HepG2 (cell line): ENCODE measurements around the gene ODAM. TPM values are rescaled to one million over a fixed set of nuclear protein-coding genes. Genes with fewer than 3 reads are reported as not detected.

Experiments used
- ATF6 ChIP-seq: sonication (generic); formaldehyde crosslinking; conservative IDR thresholded peaks from 2 replicates; pipeline ENCODE4 v1.4.0; 2020; ENCODE audit warnings: missing genetic modification reagents
- ATF7-NPFF ChIP-seq: sonication (generic); formaldehyde crosslinking; IDR thresholded peaks from 2 replicates; pipeline ENCODE4 v1.8.1; 2023; ENCODE audit warnings: mild to moderate bottlenecking, low read depth, missing genetic modification reagents, moderate library complexity
- HHEX ChIP-seq: IDR thresholded peaks from 2 replicates; pipeline ENCODE4 v1.6.1; 2016; ENCODE audit warnings: control low read depth
- KDM1A ChIP-seq: IDR thresholded peaks from 2 replicates; pipeline ENCODE4 v1.6.1; 2016; ENCODE audit warnings: missing compliant biosample characterization
- SRY ChIP-seq: sonication (generic); formaldehyde crosslinking; IDR thresholded peaks from 2 replicates; pipeline ENCODE4 v1.8.0; 2022; ENCODE audit warnings: mild to moderate bottlenecking, missing genetic modification reagents
- ZFY ChIP-seq: sonication (generic); formaldehyde crosslinking; IDR thresholded peaks from 2 replicates; pipeline ENCODE4 v1.4.0; 2020; ENCODE audit warnings: missing genetic modification reagents
- ZNF124 ChIP-seq: sonication (generic); formaldehyde crosslinking; IDR thresholded peaks from 2 replicates; pipeline ENCODE4 v1.4.0; 2020; ENCODE audit warnings: missing genetic modification reagents
- ZNF205 ChIP-seq: IDR thresholded peaks from 2 replicates; pipeline ENCODE4 v1.6.1; 2018; ENCODE audit warnings: missing biosample characterization, missing genetic modification reagents
- ZNF350 ChIP-seq: sonication (generic); formaldehyde crosslinking; IDR thresholded peaks from 2 replicates; pipeline ENCODE4 v1.4.0; 2020; ENCODE audit warnings: mild to moderate bottlenecking, low read depth, missing genetic modification reagents, borderline replicate concordance
- ZNF501 ChIP-seq: sonication (generic); formaldehyde crosslinking; IDR thresholded peaks from 2 replicates; pipeline ENCODE4 v1.5.1; 2020; ENCODE audit warnings: mild to moderate bottlenecking, moderate library complexity, missing genetic modification reagents
- ZNF839 ChIP-seq: sonication (generic); formaldehyde crosslinking; IDR thresholded peaks from 2 replicates; pipeline ENCODE4 v1.4.0; 2020; ENCODE audit warnings: missing genetic modification reagents, mild to moderate bottlenecking, borderline replicate concordance
- ZNF891 ChIP-seq: sonication (generic); formaldehyde crosslinking; IDR thresholded peaks from 2 replicates; pipeline ENCODE4 v1.5.0; 2020; ENCODE audit warnings: mild to moderate bottlenecking, missing genetic modification reagents
- polyA plus RNA-seq, 8 experiments: library from polyadenylated mRNA; depleted of rRNA in 3 of 8; stranded (reverse) in 7 of 8; unstranded in 1 of 8; fragments of >200 nt; fragmentation: Illumina TruSeq in 4 of 8; extraction: Trizol in 4 of 8; gene quantifications; 2 replicates each; pipeline versions ENCODE4 v1.2.1 to v1.2.3, GENCODE V29; 2011 to 2016; ENCODE audit warnings: low read depth in 4 of 8, missing spikeins in 1 of 8, mixed read lengths in 1 of 8; ENCODE audit not compliant: insufficient read depth in 1 of 8
- total RNA-seq, 5 experiments: library from RNA; depleted of rRNA; stranded (reverse); fragments of >200 nt; fragmentation: Illumina TruSeq; extraction: Trizol; gene quantifications; 2 replicates each; pipeline ENCODE4 v1.2.3, GENCODE V29; 2016; ENCODE audit warnings: low read depth in 1 of 5
- TF ChIP-seq, protein P1 (sequence below): IDR thresholded peaks from 2 replicates; pipeline ENCODE4 v1.6.1; 2012; ENCODE audit warnings: low read length, improper control_type of control experiment
- TF ChIP-seq, protein P2 (sequence below): sonication (generic); formaldehyde crosslinking; IDR thresholded peaks from 2 replicates; pipeline ENCODE4 v1.8.0; 2022; ENCODE audit warnings: mild to moderate bottlenecking, missing genetic modification reagents, borderline replicate concordance
- TF ChIP-seq, protein P3 (sequence below): sonication (generic); formaldehyde crosslinking; IDR thresholded peaks from 2 replicates; pipeline ENCODE4 v1.8.0; 2023; ENCODE audit warnings: mild to moderate bottlenecking, missing genetic modification reagents
- TF ChIP-seq, protein P4 (sequence below): sonication (generic); formaldehyde crosslinking; IDR thresholded peaks from 2 replicates; pipeline ENCODE4 v1.5.1; 2020; ENCODE audit warnings: mild to moderate bottlenecking, missing genetic modification reagents, moderate library complexity
- TF ChIP-seq, protein P5 (sequence below): sonication (generic); formaldehyde crosslinking; conservative IDR thresholded peaks from 2 replicates; pipeline ENCODE4 v1.4.0; 2020; ENCODE audit warnings: missing genetic modification reagents

The ODAM gene
- total and polyA plus RNA-seq, 2 of the 13 experiments (the other 11 are each of a cell fraction or from before 2014, with no cell fraction given): 94.6 to 115 TPM

DNA sequence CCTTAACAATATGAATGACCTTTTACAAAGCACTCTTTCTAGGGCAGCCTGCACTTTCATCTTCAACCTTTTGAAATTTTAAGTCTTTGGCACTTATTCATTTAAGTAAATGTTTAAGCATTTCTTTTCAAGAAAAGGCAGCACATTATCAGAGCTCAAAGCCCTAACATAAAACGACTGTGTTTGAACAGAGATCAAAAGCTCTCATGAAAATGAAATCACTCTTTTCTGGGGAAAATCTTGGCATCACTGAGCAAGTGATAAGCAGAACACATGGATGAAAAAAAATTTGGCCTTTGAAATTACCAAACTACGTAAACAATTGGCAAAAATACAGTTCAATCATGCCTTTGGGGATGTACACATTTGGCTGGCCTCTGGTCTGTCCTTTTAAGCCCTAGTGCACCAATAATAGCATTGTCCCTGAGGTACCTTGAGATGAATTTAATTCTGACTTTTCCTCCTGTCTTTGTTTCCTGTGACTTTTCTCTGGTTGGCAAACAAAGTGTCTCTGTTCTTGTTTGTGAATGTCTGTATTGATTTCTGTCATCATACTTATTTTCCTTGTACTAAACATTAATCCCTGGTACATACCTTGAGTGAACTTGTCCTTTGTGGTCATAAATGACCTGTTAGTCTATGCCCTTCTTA lies 12.9 kb upstream of the ODAM start (continued):
- TF ChIP-seq, protein P1, sequence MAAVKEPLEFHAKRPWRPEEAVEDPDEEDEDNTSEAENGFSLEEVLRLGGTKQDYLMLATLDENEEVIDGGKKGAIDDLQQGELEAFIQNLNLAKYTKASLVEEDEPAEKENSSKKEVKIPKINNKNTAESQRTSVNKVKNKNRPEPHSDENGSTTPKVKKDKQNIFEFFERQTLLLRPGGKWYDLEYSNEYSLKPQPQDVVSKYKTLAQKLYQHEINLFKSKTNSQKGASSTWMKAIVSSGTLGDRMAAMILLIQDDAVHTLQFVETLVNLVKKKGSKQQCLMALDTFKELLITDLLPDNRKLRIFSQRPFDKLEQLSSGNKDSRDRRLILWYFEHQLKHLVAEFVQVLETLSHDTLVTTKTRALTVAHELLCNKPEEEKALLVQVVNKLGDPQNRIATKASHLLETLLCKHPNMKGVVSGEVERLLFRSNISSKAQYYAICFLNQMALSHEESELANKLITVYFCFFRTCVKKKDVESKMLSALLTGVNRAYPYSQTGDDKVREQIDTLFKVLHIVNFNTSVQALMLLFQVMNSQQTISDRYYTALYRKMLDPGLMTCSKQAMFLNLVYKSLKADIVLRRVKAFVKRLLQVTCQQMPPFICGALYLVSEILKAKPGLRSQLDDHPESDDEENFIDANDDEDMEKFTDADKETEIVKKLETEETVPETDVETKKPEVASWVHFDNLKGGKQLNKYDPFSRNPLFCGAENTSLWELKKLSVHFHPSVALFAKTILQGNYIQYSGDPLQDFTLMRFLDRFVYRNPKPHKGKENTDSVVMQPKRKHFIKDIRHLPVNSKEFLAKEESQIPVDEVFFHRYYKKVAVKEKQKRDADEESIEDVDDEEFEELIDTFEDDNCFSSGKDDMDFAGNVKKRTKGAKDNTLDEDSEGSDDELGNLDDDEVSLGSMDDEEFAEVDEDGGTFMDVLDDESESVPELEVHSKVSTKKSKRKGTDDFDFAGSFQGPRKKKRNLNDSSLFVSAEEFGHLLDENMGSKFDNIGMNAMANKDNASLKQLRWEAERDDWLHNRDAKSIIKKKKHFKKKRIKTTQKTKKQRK: no peak
- TF ChIP-seq, protein P2, sequence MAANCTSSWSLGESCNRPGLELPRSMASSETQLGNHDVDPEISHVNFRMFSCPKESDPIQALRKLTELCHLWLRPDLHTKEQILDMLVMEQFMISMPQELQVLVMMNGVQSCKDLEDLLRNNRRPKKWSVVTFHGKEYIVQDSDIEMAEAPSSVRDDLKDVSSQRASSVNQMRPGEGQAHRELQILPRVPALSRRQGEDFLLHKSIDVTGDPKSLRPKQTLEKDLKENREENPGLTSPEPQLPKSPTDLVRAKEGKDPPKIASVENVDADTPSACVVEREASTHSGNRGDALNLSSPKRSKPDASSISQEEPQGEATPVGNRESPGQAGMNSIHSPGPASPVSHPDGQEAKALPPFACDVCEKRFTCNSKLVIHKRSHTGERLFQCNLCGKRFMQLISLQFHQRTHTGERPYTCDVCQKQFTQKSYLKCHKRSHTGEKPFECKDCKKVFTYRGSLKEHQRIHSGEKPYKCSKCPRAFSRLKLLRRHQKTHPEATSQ (CRISPR knock-in tag): no peak; the same call in 1 of the 2 replicates
- peak; percentile 36; the same call in 1 of the 2 replicates for TF ChIP-seq HHEX (CRISPR knock-in tag)
- TF ChIP-seq, protein P3, sequence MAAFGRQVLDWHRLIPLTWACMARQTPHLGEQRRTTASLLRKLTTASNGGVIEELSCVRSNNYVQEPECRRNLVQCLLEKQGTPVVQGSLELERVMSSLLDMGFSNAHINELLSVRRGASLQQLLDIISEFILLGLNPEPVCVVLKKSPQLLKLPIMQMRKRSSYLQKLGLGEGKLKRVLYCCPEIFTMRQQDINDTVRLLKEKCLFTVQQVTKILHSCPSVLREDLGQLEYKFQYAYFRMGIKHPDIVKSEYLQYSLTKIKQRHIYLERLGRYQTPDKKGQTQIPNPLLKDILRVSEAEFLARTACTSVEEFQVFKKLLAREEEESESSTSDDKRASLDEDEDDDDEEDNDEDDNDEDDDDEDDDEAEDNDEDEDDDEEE (CRISPR knock-in tag): no peak
- TF ChIP-seq, protein P4, sequence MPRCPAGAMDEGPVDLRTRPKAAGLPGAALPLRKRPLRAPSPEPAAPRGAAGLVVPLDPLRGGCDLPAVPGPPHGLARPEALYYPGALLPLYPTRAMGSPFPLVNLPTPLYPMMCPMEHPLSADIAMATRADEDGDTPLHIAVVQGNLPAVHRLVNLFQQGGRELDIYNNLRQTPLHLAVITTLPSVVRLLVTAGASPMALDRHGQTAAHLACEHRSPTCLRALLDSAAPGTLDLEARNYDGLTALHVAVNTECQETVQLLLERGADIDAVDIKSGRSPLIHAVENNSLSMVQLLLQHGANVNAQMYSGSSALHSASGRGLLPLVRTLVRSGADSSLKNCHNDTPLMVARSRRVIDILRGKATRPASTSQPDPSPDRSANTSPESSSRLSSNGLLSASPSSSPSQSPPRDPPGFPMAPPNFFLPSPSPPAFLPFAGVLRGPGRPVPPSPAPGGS (CRISPR knock-in tag): no peak; the same call in 1 of the 2 replicates
- no peak for TF ChIP-seq ZNF350 (CRISPR knock-in tag)
- TF ChIP-seq, protein P5, sequence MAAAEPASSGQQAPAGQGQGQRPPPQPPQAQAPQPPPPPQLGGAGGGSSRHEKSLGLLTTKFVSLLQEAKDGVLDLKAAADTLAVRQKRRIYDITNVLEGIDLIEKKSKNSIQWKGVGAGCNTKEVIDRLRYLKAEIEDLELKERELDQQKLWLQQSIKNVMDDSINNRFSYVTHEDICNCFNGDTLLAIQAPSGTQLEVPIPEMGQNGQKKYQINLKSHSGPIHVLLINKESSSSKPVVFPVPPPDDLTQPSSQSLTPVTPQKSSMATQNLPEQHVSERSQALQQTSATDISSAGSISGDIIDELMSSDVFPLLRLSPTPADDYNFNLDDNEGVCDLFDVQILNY (CRISPR knock-in tag): no peak
- TF ChIP-seq SRY (CRISPR knock-in tag): no peak
- TF ChIP-seq ZNF839 (CRISPR knock-in tag): no peak
- TF ChIP-seq ZNF124 (CRISPR knock-in tag): no peak
- TF ChIP-seq ATF7-NPFF (CRISPR knock-in tag): 0 out of 2 replicates have a peak, but pooled peaks have one; percentile 33
- TF ChIP-seq ZNF501: no peak
- no peak for TF ChIP-seq ZNF205 (CRISPR knock-in tag)
- TF ChIP-seq ZFY (CRISPR knock-in tag): no peak; the same call in 1 of the 2 replicates
- TF ChIP-seq ZNF891 (CRISPR knock-in tag): no peak
- TF ChIP-seq ATF6 (CRISPR knock-in tag): no peak
- TF ChIP-seq KDM1A: no peak
